Measurements from ENCODE around the gene POGZ.

GRCh38 chr1:151447696-151448095, 11.6 kb downstream of the POGZ start:
- no peak for TF ChIP-seq CTCF (IDR thresholded peaks at IDR 0.05)
- no peak for TF ChIP-seq TCF7L2 (IDR thresholded peaks at IDR 0.05; ENCODE audit: low read depth, low read length)
- TF ChIP-seq POLR2AphosphoS5 (IDR thresholded peaks at IDR 0.05; ENCODE audit: low read depth, low read length), result no peak
- TF ChIP-seq REST (IDR thresholded peaks at IDR 0.05; ENCODE audit: insufficient read depth in 1 of 2, low read depth in 2 of 2, low read length in 1 of 2), result no peak
- TF ChIP-seq SIN3A (IDR thresholded peaks at IDR 0.05; ENCODE audit: borderline replicate concordance, insufficient read depth, low read depth, low read length), result no peak
